SKM-1 treated with dmso at 0.1 percent for 144 hours (cell line): ENCODE measurements around the gene PIEZO2.

ENCODE experiments used
- DNase-seq: peaks from one replicate; lab custom pipeline; 2025; ENCODE audit not compliant: unreplicated experiment; lab: John Stamatoyannopoulos, UW

PIEZO2 gene

GRCh38 chr18:11033503-11033902, 115.9 kb downstream of the PIEZO2 start:
- no peak for DNase-seq

GRCh38 chr18:11031966-11032365, 117.4 kb downstream of the PIEZO2 start:
- no peak for DNase-seq

- no peak for DNase-seq
These were observed 120.3 kb downstream of the PIEZO2 start for GRCh38 chr18:11029021-11029420.

- DNase-seq = no peak
These were observed 121.5 kb downstream of the PIEZO2 start for GRCh38 chr18:11027862-11028261.

- DNase-seq = no peak
These were observed 123.7 kb downstream of the PIEZO2 start for GRCh38 chr18:11025671-11026070.

GRCh38 chr18:11024928-11025669, 124.3 kb downstream of the PIEZO2 start:
- no peak for DNase-seq

GRCh38 chr18:11021477-11021876, 127.9 kb downstream of the PIEZO2 start:
- no peak for DNase-seq

GRCh38 chr18:11020877-11021414, 128.4 kb downstream of the PIEZO2 start:
- no peak for DNase-seq

GRCh38 chr18:11020161-11020853, 129.1 kb downstream of the PIEZO2 start:
- no peak for DNase-seq

GRCh38 chr18:11019295-11020105, 129.9 kb downstream of the PIEZO2 start:
- DNase-seq = no peak

GRCh38 chr18:11009869-11010268, 139.5 kb downstream of the PIEZO2 start:
- no peak for DNase-seq

GRCh38 chr18:11009147-11009546, 140.2 kb downstream of the PIEZO2 start:
- DNase-seq = no peak

- DNase-seq = no peak
These were observed 140.9 kb downstream of the PIEZO2 start for GRCh38 chr18:11008505-11008904.

GRCh38 chr18:11005528-11005927, 143.8 kb downstream of the PIEZO2 start:
- DNase-seq = no peak

- DNase-seq = no peak
These were observed 144.4 kb downstream of the PIEZO2 start for GRCh38 chr18:11004951-11005350.

- DNase-seq = no peak
These were observed 145.1 kb downstream of the PIEZO2 start for GRCh38 chr18:11004294-11004693.

- DNase-seq = no peak
These were observed 146.6 kb downstream of the PIEZO2 start for GRCh38 chr18:11002796-11003195.

GRCh38 chr18:11002277-11002676, 147.1 kb downstream of the PIEZO2 start:
- no peak for DNase-seq

GRCh38 chr18:11000071-11000470, 149.3 kb downstream of the PIEZO2 start:
- no peak for DNase-seq

GRCh38 chr18:10997885-10998284, 151.5 kb downstream of the PIEZO2 start:
- no peak for DNase-seq

- no peak for DNase-seq
These were observed 153.8 kb downstream of the PIEZO2 start for GRCh38 chr18:10995550-10995949.
